Measurements from ENCODE around the gene GRM2.
"Not testable (repeated sequence)": the region's sequence is repeated elsewhere in the genome, so short reads cannot be mapped to it uniquely, and the experiment has no call there.

The GRM2 gene

DNA sequence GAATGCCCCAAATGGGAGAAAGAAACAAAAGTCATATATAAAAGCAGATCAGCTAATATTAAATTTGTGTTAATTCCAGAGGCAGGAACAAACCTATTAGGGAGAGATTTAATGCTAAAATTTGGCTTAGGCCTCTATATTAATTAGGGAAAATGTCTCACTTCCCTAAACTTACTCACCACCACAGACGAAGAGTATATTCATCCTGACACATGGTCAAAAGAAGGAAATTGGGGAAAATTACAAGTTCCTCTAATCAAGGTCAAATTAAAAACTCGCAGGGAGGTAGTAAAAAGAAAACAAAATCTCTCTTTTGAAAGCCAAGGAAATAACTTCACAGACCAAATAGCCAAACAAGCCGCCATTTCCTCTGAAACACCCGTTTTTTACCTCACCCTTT lies 32.2 kb downstream of the GRM2 start:
- DNase-seq (ENCODE audit: low read depth): no peak
- no peak overlapping the region for H3K4me3 ChIP-seq (ENCODE audit: low read length)
- no peak for TF ChIP-seq CTCF (conservative IDR thresholded peaks at IDR 0.05; ENCODE audit: low read length)

DNA sequence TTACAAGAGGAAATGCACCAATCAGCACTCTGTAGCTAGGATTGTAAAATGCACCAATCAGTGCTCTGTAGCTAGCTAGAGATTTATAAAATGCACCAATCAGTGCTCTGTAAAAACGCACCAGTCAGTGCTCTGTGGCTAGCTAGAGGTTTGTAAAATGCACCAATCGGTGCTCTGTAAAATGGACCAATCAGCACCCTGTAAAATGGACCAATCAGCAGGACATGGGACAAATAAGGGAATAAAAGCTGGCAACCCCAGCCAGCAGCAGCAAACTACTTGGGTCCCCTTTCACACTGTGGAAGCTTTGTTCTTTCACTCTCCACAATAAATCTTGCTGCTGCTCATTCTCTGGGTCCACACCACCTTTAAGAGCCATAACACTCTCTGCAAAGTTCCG lies 35.5 kb downstream of the GRM2 start:
- not testable (repeated sequence) for H3K4me3 ChIP-seq (ENCODE audit: low read length); DNase-seq (ENCODE audit: low read depth)

GRCh38 chr3:51742978-51743377 lies 36.1 kb downstream of the GRM2 start:
- DNase-seq (ENCODE audit: low read depth); H3K4me3 ChIP-seq (ENCODE audit: low read length): not testable (repeated sequence)

- TF ChIP-seq CTCF (conservative IDR thresholded peaks at IDR 0.05; ENCODE audit: low read length): no peak
- no peak for DNase-seq (ENCODE audit: low read depth)
- no peak overlapping the region for H3K4me3 ChIP-seq (ENCODE audit: low read length)
These were observed 41.0 kb downstream of the GRM2 start for GRCh38 chr3:51747840-51748239.

DNA sequence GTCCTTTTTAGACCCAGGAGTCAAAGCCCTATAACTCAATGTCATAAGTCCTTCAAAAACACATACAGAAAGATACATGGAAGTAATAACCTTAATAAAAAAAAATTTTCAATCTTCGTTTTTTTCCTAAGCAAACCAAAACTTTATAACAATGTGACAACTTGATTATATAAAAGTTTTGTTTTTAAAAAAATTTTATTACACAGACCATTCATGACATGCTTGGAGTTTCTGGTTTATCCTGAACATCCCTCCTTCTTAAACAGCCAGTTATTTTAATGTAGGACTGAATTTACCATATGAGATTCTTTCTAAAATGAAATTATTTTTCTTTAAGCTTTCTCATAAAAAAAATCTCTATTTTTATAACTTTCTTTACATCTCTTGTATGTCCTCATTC lies 41.5 kb downstream of the GRM2 start:
- no peak overlapping the region for H3K4me3 ChIP-seq (ENCODE audit: low read length)
- no peak for DNase-seq (ENCODE audit: low read depth)
- TF ChIP-seq CTCF (conservative IDR thresholded peaks at IDR 0.05; ENCODE audit: low read length): no peak

GRCh38 chr3:51750878-51751277 lies 44.0 kb downstream of the GRM2 start:
- DNase-seq (ENCODE audit: low read depth): no peak
- no peak overlapping the region for H3K4me3 ChIP-seq (ENCODE audit: low read length)
- no peak for TF ChIP-seq CTCF (conservative IDR thresholded peaks at IDR 0.05; ENCODE audit: low read length)

GRCh38 chr3:51751287-51751686 lies 44.4 kb downstream of the GRM2 start:
- DNase-seq (ENCODE audit: low read depth): no peak
- H3K4me3 ChIP-seq (ENCODE audit: low read length): no peak overlapping the region
- TF ChIP-seq CTCF (conservative IDR thresholded peaks at IDR 0.05; ENCODE audit: low read length): no peak

GRCh38 chr3:51753763-51754750 lies 47.2 kb downstream of the GRM2 start:
- H3K4me3 ChIP-seq (ENCODE audit: low read length); DNase-seq (ENCODE audit: low read depth): not testable (repeated sequence)
